Stomach (tissue), 4 donors: ENCODE results near the gene SLC4A7.

Experiments used
- CTCF ChIP-seq, 7 experiments: fragments of 450-650 bp in 4 of 7; fragments of 200-600 bp in 3 of 7; sonication (generic) in 3 of 7; IDR thresholded peaks; one replicate each; pipeline ENCODE4 v1.5.1; 2016 to 2019; ENCODE audit warnings: antibody characterized with exemption in 7 of 7, control low read depth in 2 of 7, mild to moderate bottlenecking in 1 of 7
- POLR2AphosphoS5 ChIP-seq, 3 donors: sonication (generic); formaldehyde crosslinking; IDR thresholded peaks; one replicate each; pipeline ENCODE4 v1.6.1; 2016; ENCODE audit warnings: antibody characterized with exemption in 3 of 3

GRCh38 chr3:27521872-27522265 is 37.7 kb upstream of the SLC4A7 start:
- no peak for TF ChIP-seq POLR2AphosphoS5 (IDR thresholded peaks at IDR 0.05)
- no peak for TF ChIP-seq CTCF (IDR thresholded peaks at IDR 0.05)
